CD4-positive, CD25-positive, alpha-beta regulatory T cell (primary cell): ENCODE data around the gene DMD. TPM values are rescaled to one million over a fixed set of nuclear protein-coding genes. Genes with fewer than 3 reads are reported as not detected.

Experiments used
- ATAC-seq, 2 donors: fragments of 150-1000 bp; cut with Tn5 transposase; one replicate each; pipeline ENCODE4 v1.10.0; 2021; ENCODE audit warnings: low read depth in 2 of 2, moderate number of reproducible peaks in 2 of 2, moderate library complexity in 1 of 2
- DNase-seq, 3 donors: peaks; one replicate each; pipeline versions ENCODE4 v3.0.0 to v3.0.0-alpha.2; 2012 to 2022; ENCODE audit warnings: mixed read lengths in 1 of 3
- H3K27ac ChIP-seq: one replicate; pipeline ENCODE4 v1.7.0; 2013; ENCODE audit warnings: mild to moderate bottlenecking, low read length; ENCODE audit not compliant: insufficient read depth, poor library complexity, severe bottlenecking
- H3K27me3 ChIP-seq: one replicate; pipeline ENCODE4 v1.7.0; 2013; ENCODE audit warnings: low read length; ENCODE audit not compliant: control insufficient read depth, insufficient read depth
- H3K36me3 ChIP-seq: one replicate; pipeline ENCODE4 v1.7.0; 2013; ENCODE audit warnings: mild to moderate bottlenecking, low read length, moderate library complexity; ENCODE audit not compliant: control insufficient read depth, insufficient read depth
- H3K4me1 ChIP-seq: 2 replicates; pipeline ENCODE4 v1.7.0; 2013; ENCODE audit warnings: mild to moderate bottlenecking, low read length; ENCODE audit not compliant: insufficient read depth, control insufficient read depth, poor library complexity, severe bottlenecking
- H3K4me3 ChIP-seq: one replicate; pipeline ENCODE4 v1.7.0; 2013; ENCODE audit warnings: low read depth, mild to moderate bottlenecking, low read length, moderate library complexity
- H3K9me3 ChIP-seq, 2 experiments: 1 replicate in 1 of 2; 2 replicates in 1 of 2; pipeline ENCODE4 v1.7.0; 2013; ENCODE audit warnings: low read length in 2 of 2, mild to moderate bottlenecking in 1 of 2, moderate library complexity in 1 of 2; ENCODE audit not compliant: control insufficient read depth in 2 of 2
- H3K27ac Mint-ChIP-seq, 3 donors: one replicate each; pipeline ENCODE4 v1.8.0; 2020 to 2022; ENCODE audit warnings: mild to moderate bottlenecking in 3 of 3, mixed read lengths in 3 of 3, moderate library complexity in 2 of 3
- H3K27me3 Mint-ChIP-seq: one replicate; pipeline ENCODE4 v1.8.0; 2022; ENCODE audit warnings: mild to moderate bottlenecking, mixed read lengths
- H3K36me3 Mint-ChIP-seq: one replicate; pipeline ENCODE4 v1.8.0; 2020; ENCODE audit warnings: mixed read lengths
- H3K4me1 Mint-ChIP-seq, 4 donors: one replicate each; pipeline ENCODE4 v1.8.0; 2020 to 2022; ENCODE audit warnings: mixed read lengths in 4 of 4, mild to moderate bottlenecking in 1 of 4
- H3K4me3 Mint-ChIP-seq, 4 donors: one replicate each; pipeline ENCODE4 v1.8.0; 2020 to 2022; ENCODE audit warnings: mild to moderate bottlenecking in 4 of 4, mixed read lengths in 4 of 4, moderate library complexity in 3 of 4
- H3K9me3 Mint-ChIP-seq, 7 donors: one replicate each; pipeline ENCODE4 v1.8.0; 2020 to 2022; ENCODE audit warnings: mixed read lengths in 7 of 7, mild to moderate bottlenecking in 3 of 7, moderate library complexity in 2 of 7
- polyA plus RNA-seq, 4 donors: library from polyadenylated mRNA; unstranded; fragments of 300-500 nt; fragmentation: Illumina TruSeq; gene quantifications; one replicate each; pipeline ENCODE4 v1.2.3, GENCODE V29; 2021
- total RNA-seq: library from RNA; stranded (reverse); gene quantifications from one replicate; pipeline ENCODE4 v1.2.3, GENCODE V29; 2022

The DMD gene
- total and polyA plus RNA-seq, 5 donors from 2014 or later = 0.20 to 2.8 (median 0.98) TPM

GRCh38 chrX:31832263-31832662, 1379.1 kb downstream of the DMD start:
- H3K9me3 ChIP-seq = no peaks in the 10 kb centered on the region
- H3K27ac ChIP-seq = no peak overlapping the region
- ATAC-seq (no peak), DNase-seq (no peak)
- H3K27me3 ChIP-seq = no peaks in the 10 kb centered on the region
- no peaks in the 10 kb centered on the region for H3K36me3 ChIP-seq
- Mint-ChIP-seq H3K4me3 (no peak overlapping the region), H3K27ac (no peak overlapping the region), H3K27me3 (no peaks in the 10 kb centered on the region), H3K9me3 (peaks cover 0 to 1% (median 0%) of the 10 kb centered on the region in 7 donors), H3K4me1 (no peaks in the 10 kb centered on the region), H3K36me3 (no peaks in the 10 kb centered on the region)
- H3K4me3 ChIP-seq = no peak overlapping the region
- H3K4me1 ChIP-seq = no peaks in the 10 kb centered on the region

- H3K4me1 ChIP-seq = no peaks in the 10 kb centered on the region
- H3K27ac Mint-ChIP-seq = no peak overlapping the region
- no peaks in the 10 kb centered on the region for H3K9me3 ChIP-seq
- no peak overlapping the region for H3K27ac ChIP-seq
- no peaks in the 10 kb centered on the region for H3K36me3 Mint-ChIP-seq
- DNase-seq (no peak), ATAC-seq (no peak)
- no peaks in the 10 kb centered on the region for H3K4me1 Mint-ChIP-seq
- no peak overlapping the region for H3K4me3 Mint-ChIP-seq
- peaks cover 0 to 12% (median 0%) of the 10 kb centered on the region in 7 donors for H3K9me3 Mint-ChIP-seq
- H3K4me3 ChIP-seq = no peak overlapping the region
- no peaks in the 10 kb centered on the region for H3K27me3 ChIP-seq
- no peaks in the 10 kb centered on the region for H3K36me3 ChIP-seq
- no peaks in the 10 kb centered on the region for H3K27me3 Mint-ChIP-seq
Observed at GRCh38 chrX:31820430-31821210, 1390.7 kb downstream of the DMD start.

- H3K9me3 Mint-ChIP-seq = peaks cover 0 to 12% (median 0%) of the 10 kb centered on the region in 7 donors
- H3K27ac Mint-ChIP-seq = no peak overlapping the region
- H3K27ac ChIP-seq = no peak overlapping the region
- H3K4me1 ChIP-seq = no peaks in the 10 kb centered on the region
- H3K4me3 ChIP-seq = no peak overlapping the region
- no peaks in the 10 kb centered on the region for H3K4me1 Mint-ChIP-seq
- no peaks in the 10 kb centered on the region for H3K27me3 Mint-ChIP-seq
- no peaks in the 10 kb centered on the region for H3K9me3 ChIP-seq
- no peak for ATAC-seq
- no peaks in the 10 kb centered on the region for H3K27me3 ChIP-seq
- no peak overlapping the region for H3K4me3 Mint-ChIP-seq
- no peak for DNase-seq
- no peaks in the 10 kb centered on the region for H3K36me3 Mint-ChIP-seq
- no peaks in the 10 kb centered on the region for H3K36me3 ChIP-seq
Observed at GRCh38 chrX:31819455-31819854, 1391.9 kb downstream of the DMD start.

- Histone ChIP-seq H3K4me1 (no peaks in the 10 kb centered on the region), H3K27me3 (no peaks in the 10 kb centered on the region), H3K4me3 (no peak overlapping the region), H3K9me3 (no peaks in the 10 kb centered on the region), H3K36me3 (no peaks in the 10 kb centered on the region), H3K27ac (no peak overlapping the region)
- H3K36me3 Mint-ChIP-seq = no peaks in the 10 kb centered on the region
- ATAC-seq = no peak
- H3K27ac Mint-ChIP-seq = no peak overlapping the region
- DNase-seq = no peak
- H3K9me3 Mint-ChIP-seq = peaks cover 0 to 10% (median 4%) of the 10 kb centered on the region in 7 donors
- H3K4me3 Mint-ChIP-seq = no peak overlapping the region
- H3K27me3 Mint-ChIP-seq = no peaks in the 10 kb centered on the region
- H3K4me1 Mint-ChIP-seq = no peaks in the 10 kb centered on the region
Observed at GRCh38 chrX:31811106-31811505, 1400.2 kb downstream of the DMD start.

- no peaks in the 10 kb centered on the region for H3K27me3 ChIP-seq
- no peaks in the 10 kb centered on the region for H3K4me1 Mint-ChIP-seq
Observed at GRCh38 chrX:31808357-31808756, 1403.0 kb downstream of the DMD start.

GRCh38 chrX:31807165-31807564, 1404.2 kb downstream of the DMD start:
- no peak for ATAC-seq

More at GRCh38 chrX:31808357-31808756, 1403.0 kb downstream of the DMD start:
- Histone ChIP-seq H3K4me1 (no peaks in the 10 kb centered on the region), H3K27ac (no peak overlapping the region), H3K4me3 (no peak overlapping the region), H3K36me3 (no peaks in the 10 kb centered on the region), H3K9me3 (no peaks in the 10 kb centered on the region)
- Mint-ChIP-seq H3K9me3 (peaks cover 0 to 12% (median 3%) of the 10 kb centered on the region in 7 donors), H3K4me3 (no peak overlapping the region), H3K27ac (no peak overlapping the region), H3K27me3 (no peaks in the 10 kb centered on the region), H3K36me3 (no peaks in the 10 kb centered on the region)
- DNase-seq (no peak), ATAC-seq (no peak)

GRCh38 chrX:31805781-31806180, 1405.6 kb downstream of the DMD start:
- H3K27ac Mint-ChIP-seq = no peak overlapping the region
- Histone ChIP-seq H3K9me3 (no peaks in the 10 kb centered on the region), H3K36me3 (no peaks in the 10 kb centered on the region), H3K4me3 (no peak overlapping the region), H3K27me3 (no peaks in the 10 kb centered on the region), H3K27ac (no peak overlapping the region), H3K4me1 (no peaks in the 10 kb centered on the region)
- no peaks in the 10 kb centered on the region for H3K4me1 Mint-ChIP-seq
- no peak for ATAC-seq
- no peak overlapping the region for H3K4me3 Mint-ChIP-seq
- H3K27me3 Mint-ChIP-seq = no peaks in the 10 kb centered on the region
- no peak for DNase-seq
- H3K9me3 Mint-ChIP-seq = peaks cover 0 to 12% (median 1%) of the 10 kb centered on the region in 7 donors
- no peaks in the 10 kb centered on the region for H3K36me3 Mint-ChIP-seq

More at GRCh38 chrX:31807165-31807564, 1404.2 kb downstream of the DMD start:
- no peaks in the 10 kb centered on the region for H3K4me1 ChIP-seq
- H3K4me3 ChIP-seq = no peak overlapping the region
- Mint-ChIP-seq H3K4me1 (no peaks in the 10 kb centered on the region), H3K27me3 (no peaks in the 10 kb centered on the region), H3K4me3 (no peak overlapping the region), H3K27ac (no peak overlapping the region), H3K9me3 (peaks cover 0 to 12% (median 1%) of the 10 kb centered on the region in 7 donors), H3K36me3 (no peaks in the 10 kb centered on the region)
- H3K36me3 ChIP-seq = no peaks in the 10 kb centered on the region
- no peaks in the 10 kb centered on the region for H3K9me3 ChIP-seq
- no peak overlapping the region for H3K27ac ChIP-seq
- DNase-seq = no peak
- H3K27me3 ChIP-seq = no peaks in the 10 kb centered on the region

GRCh38 chrX:31800219-31800618, 1411.1 kb downstream of the DMD start:
- no peaks in the 10 kb centered on the region for H3K4me1 Mint-ChIP-seq
- no peak overlapping the region for H3K4me3 Mint-ChIP-seq

More at GRCh38 chrX:31800219-31800618, 1411.1 kb downstream of the DMD start:
- ATAC-seq (no peak), DNase-seq (no peak)
- Mint-ChIP-seq H3K36me3 (no peaks in the 10 kb centered on the region), H3K27ac (no peak overlapping the region), H3K27me3 (no peaks in the 10 kb centered on the region), H3K9me3 (peaks cover 0 to 12% (median 2%) of the 10 kb centered on the region in 7 donors)
- Histone ChIP-seq H3K9me3 (no peaks in the 10 kb centered on the region), H3K4me3 (no peak overlapping the region), H3K4me1 (no peaks in the 10 kb centered on the region), H3K27me3 (no peaks in the 10 kb centered on the region), H3K36me3 (no peaks in the 10 kb centered on the region), H3K27ac (no peak overlapping the region)
